HG03025 (cell line): Measurements from ENCODE around the gene AGAP4.
"Not testable (repeated sequence)": the region's sequence is repeated elsewhere in the genome, so short reads cannot be mapped to it uniquely, and the experiment has no call there.

Experiments
- ATAC-seq: cut with Tn5 transposase; IDR thresholded peaks from one replicate; pipeline ENCODE4 v1.9.1; 2021; ENCODE audit warnings: mild to moderate bottlenecking, moderate library complexity; ENCODE audit not compliant: unreplicated experiment, low FRiP score

The AGAP4 gene

DNA sequence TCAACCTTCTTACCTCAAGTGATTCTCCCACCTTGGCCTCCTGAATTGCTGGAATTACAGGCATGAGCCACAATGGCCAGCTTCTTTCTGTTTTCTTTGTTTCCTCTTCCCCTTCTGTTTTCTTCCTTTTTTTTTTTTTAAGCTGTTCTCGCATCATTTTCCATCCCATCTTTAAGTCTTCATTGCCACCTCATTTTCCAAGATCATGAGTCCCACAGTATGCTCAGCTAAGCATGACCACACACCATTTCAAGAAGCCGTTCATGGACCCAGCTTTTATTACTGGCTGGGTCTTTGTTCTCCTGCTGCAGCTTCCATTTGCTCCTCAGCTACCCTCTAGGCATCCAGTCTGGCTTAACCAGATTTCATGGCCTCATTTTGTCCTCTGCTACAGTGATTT, 52.5 kb downstream of the AGAP4 start:
- ATAC-seq = not testable (repeated sequence)

DNA sequence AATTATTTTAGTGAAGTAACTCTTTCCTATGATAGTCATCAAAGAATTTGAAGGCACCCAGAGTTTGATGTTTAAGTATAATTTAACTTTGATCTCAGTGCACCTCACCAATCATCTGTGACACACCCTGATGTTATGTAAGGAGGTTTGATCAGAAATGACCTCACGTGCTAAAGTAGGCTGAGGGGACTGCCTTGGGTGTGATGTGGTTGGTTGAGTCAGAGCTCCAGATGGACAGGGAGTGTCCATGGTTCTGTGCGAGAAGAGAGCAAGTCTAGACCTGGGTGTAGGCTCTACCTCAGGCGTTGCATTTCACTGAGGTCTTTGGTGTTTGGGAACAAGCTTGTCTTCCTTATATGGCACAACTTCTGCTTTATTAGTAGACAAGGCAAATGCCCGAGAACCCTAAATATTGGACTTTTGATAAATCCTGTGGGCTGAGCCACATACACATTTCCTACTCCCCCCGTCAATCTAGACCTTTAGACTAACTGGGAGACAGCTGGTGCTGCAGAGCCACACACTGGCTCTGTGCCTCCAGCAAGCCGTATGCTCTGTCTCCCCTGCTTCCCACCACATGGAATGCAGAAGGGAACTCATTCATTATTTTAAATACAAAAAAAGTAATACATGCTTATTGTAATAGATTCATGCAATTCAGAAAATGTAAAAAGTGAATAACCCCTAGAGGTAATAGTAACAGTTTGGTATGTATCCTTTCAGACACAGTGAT, 56.4 kb downstream of the AGAP4 start:
- ATAC-seq = not testable (repeated sequence)

DNA sequence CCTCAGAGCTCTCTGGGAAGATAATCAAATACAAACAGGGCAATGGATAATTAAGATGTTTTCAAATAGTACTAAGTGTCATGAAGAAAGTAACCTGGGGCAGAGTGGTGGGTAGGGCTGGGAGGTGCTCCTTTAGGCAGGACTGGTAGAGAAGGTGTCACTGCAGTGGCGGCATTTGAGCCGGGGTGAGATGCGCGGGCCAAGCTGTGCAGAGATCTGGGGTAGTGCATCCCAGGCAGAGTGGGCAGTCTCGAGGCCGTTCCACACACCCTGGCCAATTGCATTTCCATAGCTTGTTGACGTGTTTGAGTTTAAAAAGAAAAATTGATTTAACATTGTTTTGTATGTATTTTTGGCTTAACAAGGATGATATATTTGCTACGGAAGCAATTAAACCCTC, 57.3 kb downstream of the AGAP4 start:
- ATAC-seq = not testable (repeated sequence)

DNA sequence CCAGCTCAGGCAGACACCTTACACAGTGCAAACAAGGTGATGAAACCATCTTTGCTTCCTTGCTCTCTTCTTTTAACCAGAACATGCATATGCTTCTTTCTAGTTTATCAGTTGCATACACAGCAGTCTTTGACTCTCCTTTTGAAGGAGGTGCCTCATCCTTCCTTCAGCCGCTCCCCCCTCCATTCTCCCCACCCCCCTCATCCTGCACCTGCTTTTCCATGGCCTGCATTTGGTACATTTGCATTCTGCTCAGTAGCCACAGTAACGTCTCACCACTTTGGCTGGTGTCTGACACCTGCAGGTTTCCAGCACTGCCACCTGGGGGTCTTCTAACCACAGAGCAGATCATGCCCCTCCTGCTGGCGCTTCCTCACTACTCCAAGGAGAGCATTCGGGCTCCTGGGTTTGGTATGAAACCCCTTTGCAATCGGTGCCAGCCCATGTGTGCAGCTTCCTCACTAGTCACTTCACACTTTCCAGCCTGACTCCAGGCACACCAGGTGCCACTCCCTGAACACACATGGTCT, 60.0 kb downstream of the AGAP4 start:
- not testable (repeated sequence) for ATAC-seq

DNA sequence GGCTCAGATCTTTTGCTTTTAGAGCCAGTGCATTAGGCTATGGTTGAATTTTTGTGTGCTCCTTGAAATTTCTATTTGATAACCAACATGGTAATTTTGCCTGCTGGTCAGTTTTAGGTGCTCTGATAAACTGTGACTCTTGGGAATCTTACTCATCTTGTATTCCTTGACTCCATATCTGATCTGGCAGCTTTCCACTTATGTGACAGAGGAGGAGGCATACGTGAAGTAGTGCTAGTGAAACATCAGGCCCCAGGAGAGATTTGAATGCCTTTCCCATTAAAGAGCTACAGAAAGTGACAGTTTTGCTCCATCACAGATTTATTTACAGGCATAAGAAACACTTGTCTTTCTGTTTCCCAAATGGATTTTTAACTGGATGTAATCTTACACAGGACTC, 61.1 kb downstream of the AGAP4 start:
- not testable (repeated sequence) for ATAC-seq
